Posterior cingulate gyrus (tissue), 11 donors: ENCODE measurements around the gene SRBD1.

Source experiments
- DNase-seq, 10 donors: peaks; one replicate each; pipeline versions ENCODE4 v3.0.0 to v3.0.0-alpha.2; 2020 to 2021; ENCODE audit warnings: mixed read lengths in 3 of 10
- intact Hi-C: fragments of 100-400 bp; cut with DNase I; formaldehyde crosslinking; loops from one replicate; pipeline ENCODE4 v1.15.1; 2023

SRBD1 gene

GRCh38 chr2:45394842-45395241 lies 216.2 kb downstream of the SRBD1 start:
- no peak for DNase-seq
- intact Hi-C loops, result no loop called here

GRCh38 chr2:45394216-45394615 lies 216.9 kb downstream of the SRBD1 start:
- DNase-seq, result no peak
- intact Hi-C loops, result no loop called here

- DNase-seq, result no peak
- intact Hi-C loops, result no loop called here
These were observed 219.2 kb downstream of the SRBD1 start for GRCh38 chr2:45391866-45392265.

GRCh38 chr2:45390861-45391260 lies 220.2 kb downstream of the SRBD1 start:
- intact Hi-C loops, result no loop called here

GRCh38 chr2:45390441-45390840 lies 220.6 kb downstream of the SRBD1 start:
- no peak for DNase-seq
- intact Hi-C loops, result no loop called here

More at GRCh38 chr2:45390861-45391260, 220.2 kb downstream of the SRBD1 start:
- no peak for DNase-seq

- intact Hi-C loops, result no loop called here
- DNase-seq, result no peak
These were observed 222.4 kb downstream of the SRBD1 start for GRCh38 chr2:45388541-45389100.

- intact Hi-C loops, result no loop called here
- DNase-seq, result no peak
These were observed 228.3 kb downstream of the SRBD1 start for GRCh38 chr2:45382744-45383143.

- DNase-seq, result no peak
- intact Hi-C loops, result no loop called here
These were observed 230.8 kb downstream of the SRBD1 start for GRCh38 chr2:45380131-45380836.

- no peak for DNase-seq
- intact Hi-C loops, result no loop called here
These were observed 231.5 kb downstream of the SRBD1 start for GRCh38 chr2:45379399-45380087.

- intact Hi-C loops, result no loop called here
- no peak for DNase-seq
These were observed 237.5 kb downstream of the SRBD1 start for GRCh38 chr2:45373534-45373933.

- no peak for DNase-seq
- intact Hi-C loops, result no loop called here
These were observed 240.7 kb downstream of the SRBD1 start for GRCh38 chr2:45370369-45370768.

GRCh38 chr2:45368792-45369191 lies 242.3 kb downstream of the SRBD1 start:
- intact Hi-C loops, result no loop called here
- DNase-seq, result no peak

- DNase-seq, result no peak
- intact Hi-C loops, result no loop called here
These were observed 249.4 kb downstream of the SRBD1 start for GRCh38 chr2:45361666-45362065.

- DNase-seq, result no peak
- intact Hi-C loops, result no loop called here
These were observed 256.3 kb downstream of the SRBD1 start for GRCh38 chr2:45354776-45355175.

- intact Hi-C loops, result no loop called here
- DNase-seq, result no peak
These were observed 257.2 kb downstream of the SRBD1 start for GRCh38 chr2:45353879-45354278.

- intact Hi-C loops, result no loop called here
- no peak for DNase-seq
These were observed 258.6 kb downstream of the SRBD1 start for GRCh38 chr2:45352506-45352905.

GRCh38 chr2:45345331-45346234 lies 265.5 kb downstream of the SRBD1 start:
- intact Hi-C loops, result no loop called here
- DNase-seq, result no peak

- no peak for DNase-seq
- intact Hi-C loops, result no loop called here
These were observed 266.6 kb downstream of the SRBD1 start for GRCh38 chr2:45344502-45344901.

- intact Hi-C loops, result no loop called here
- no peak for DNase-seq
These were observed 267.0 kb downstream of the SRBD1 start for GRCh38 chr2:45344071-45344470.

- intact Hi-C loops, result no loop called here
- DNase-seq, result no peak
These were observed 267.6 kb downstream of the SRBD1 start for GRCh38 chr2:45343251-45344017.
